K562 (cell line): ENCODE data around the gene ANKRD34A. TPM values are rescaled to one million over a fixed set of nuclear protein-coding genes. Genes with fewer than 3 reads are reported as not detected.

Source experiments
- CBX8 ChIP-seq: fragments of 200-600 bp; sonication (generic); IDR thresholded peaks from 2 replicates; pipeline ENCODE4 v1.6.1; 2012; ENCODE audit warnings: borderline replicate concordance, mixed run types, low read depth, mild to moderate bottlenecking, moderate library complexity, mixed read lengths, low read length, control low read depth, inconsistent platforms; ENCODE audit not compliant: poor library complexity, severe bottlenecking; ENCODE audit errors: extremely low read depth
- ELF4 ChIP-seq: fragments of 450-650 bp; formaldehyde crosslinking; IDR thresholded peaks from 2 replicates; pipeline ENCODE4 v1.4.0; 2022; ENCODE audit warnings: missing genetic modification characterization
- KHSRP ChIP-seq: fragments of 450-650 bp; IDR thresholded peaks from 2 replicates; pipeline ENCODE4 v1.6.1; 2017
- MECOM ChIP-seq: fragments of 250-450 bp; sonication (Bioruptor Pico); IDR thresholded peaks from 2 replicates; pipeline ENCODE4 v1.8.0; 2022; ENCODE audit warnings: inconsistent platforms
- MED1 ChIP-seq: sonication (generic); formaldehyde crosslinking; IDR thresholded peaks from 2 replicates; pipeline ENCODE4 v1.8.1; 2023; ENCODE audit warnings: missing genetic modification reagents, borderline replicate concordance
- POU5F1 ChIP-seq: fragments of 150-350 bp; IDR thresholded peaks from 2 replicates; pipeline ENCODE4 v1.6.1; 2014; ENCODE audit warnings: borderline replicate concordance, low read length, low read depth, mild to moderate bottlenecking; ENCODE audit not compliant: partially characterized antibody
- RNF2 ChIP-seq: sonication (generic); IDR thresholded peaks from 2 replicates; pipeline ENCODE4 v1.6.1; 2016
- SREBF2 ChIP-seq: sonication (generic); formaldehyde crosslinking; IDR thresholded peaks from 2 replicates; pipeline ENCODE4 v1.4.0; 2020; ENCODE audit warnings: mild to moderate bottlenecking, missing genetic modification reagents
- TCF3 ChIP-seq: sonication (generic); formaldehyde crosslinking; IDR thresholded peaks from 2 replicates; pipeline ENCODE4 v1.4.0; 2020; ENCODE audit warnings: mild to moderate bottlenecking, missing genetic modification reagents
- TCF7L2 ChIP-seq: fragments of 150-350 bp; IDR thresholded peaks from 2 replicates; pipeline ENCODE4 v1.6.1; 2016; ENCODE audit warnings: low read depth, mild to moderate bottlenecking, low read length, moderate library complexity
- YY1 ChIP-seq, 3 experiments: IDR thresholded peaks; 2 replicates each; pipeline ENCODE4 v1.6.1; 2011; ENCODE audit warnings: low read length in 2 of 3, mild to moderate bottlenecking in 2 of 3, moderate library complexity in 2 of 3, borderline replicate concordance in 1 of 3, control low read depth in 1 of 3, low read depth in 1 of 3; ENCODE audit not compliant: insufficient read depth in 3 of 3, insufficient replicate concordance in 2 of 3, control insufficient read depth in 1 of 3, insufficient read length in 1 of 3; ENCODE audit errors: extremely low read depth in 1 of 3
- ZFP36 ChIP-seq: fragments of 150-350 bp; IDR thresholded peaks from 2 replicates; pipeline ENCODE4 v1.6.1; 2018; ENCODE audit warnings: low read length, low read depth; ENCODE audit not compliant: partially characterized antibody
- ZNF143 ChIP-seq: sonication (generic); formaldehyde crosslinking; IDR thresholded peaks from 2 replicates; pipeline ENCODE4 v1.9.0; 2022; ENCODE audit warnings: mild to moderate bottlenecking, missing genetic modification reagents
- ZNF717 ChIP-seq: fragments of 250-450 bp; sonication (Bioruptor Pico); IDR thresholded peaks from 2 replicates; pipeline ENCODE4 v1.5.0; 2021
- ZNF77 ChIP-seq: fragments of 250-450 bp; sonication (Bioruptor Pico); IDR thresholded peaks from 2 replicates; pipeline ENCODE4 v1.5.0; 2020
- ZNF830 ChIP-seq: fragments of 250-450 bp; sonication (Bioruptor Pico); IDR thresholded peaks from 2 replicates; pipeline ENCODE4 v1.5.0; 2021; ENCODE audit warnings: mild to moderate bottlenecking
- polyA plus RNA-seq, 8 experiments: library from polyadenylated mRNA; depleted of rRNA in 4 of 8; stranded (reverse) in 5 of 8; unstranded in 3 of 8; fragments of >200 nt; fragmentation: Nextera tagmentation in 2 of 8; fragmentation: Illumina TruSeq in 1 of 8; extraction: Ambion mirVana in 2 of 8; extraction: Trizol in 1 of 8; gene quantifications; 2 replicates each; pipeline versions ENCODE4 v1.2.1 to v1.2.3, GENCODE V29; 2011 to 2014; ENCODE audit warnings: inconsistent platforms in 1 of 8, missing spikeins in 1 of 8
- total RNA-seq, 7 experiments: library from RNA; depleted of rRNA in 6 of 7; stranded (reverse); fragments of >200 nt in 6 of 7; fragmentation: Illumina TruSeq in 2 of 7; extraction: Trizol in 2 of 7; gene quantifications; 2 replicates each; pipeline versions ENCODE4 v1.2.1 to v1.2.3, GENCODE V29; 2011 to 2021; ENCODE audit warnings: low replicate concordance in 1 of 7
- TF ChIP-seq, protein P1 (sequence below): sonication (generic); formaldehyde crosslinking; IDR thresholded peaks from 2 replicates; pipeline ENCODE4 v1.8.1; 2023; ENCODE audit warnings: mild to moderate bottlenecking, missing genetic modification reagents
- TF ChIP-seq, protein P2 (sequence below): sonication (generic); formaldehyde crosslinking; IDR thresholded peaks from 2 replicates; pipeline ENCODE4 v1.5.0; 2020; ENCODE audit warnings: missing genetic modification reagents
- TF ChIP-seq, protein P3 (sequence below): fragments of 450-650 bp; IDR thresholded peaks from 2 replicates; pipeline ENCODE4 v1.6.1; 2016; ENCODE audit warnings: mild to moderate bottlenecking
- TF ChIP-seq, protein P4 (sequence below): fragments of 250-450 bp; sonication (Bioruptor Pico); IDR thresholded peaks from 2 replicates; pipeline ENCODE4 v1.8.0; 2021; ENCODE audit warnings: moderate library complexity, mild to moderate bottlenecking, inconsistent platforms

The ANKRD34A gene
- total and polyA plus RNA-seq, 9 of the 15 experiments (the other 6 are each of a cell fraction or from before 2014, with no cell fraction given), result 0.06 to 1.6 (median 0.43) TPM

DNA sequence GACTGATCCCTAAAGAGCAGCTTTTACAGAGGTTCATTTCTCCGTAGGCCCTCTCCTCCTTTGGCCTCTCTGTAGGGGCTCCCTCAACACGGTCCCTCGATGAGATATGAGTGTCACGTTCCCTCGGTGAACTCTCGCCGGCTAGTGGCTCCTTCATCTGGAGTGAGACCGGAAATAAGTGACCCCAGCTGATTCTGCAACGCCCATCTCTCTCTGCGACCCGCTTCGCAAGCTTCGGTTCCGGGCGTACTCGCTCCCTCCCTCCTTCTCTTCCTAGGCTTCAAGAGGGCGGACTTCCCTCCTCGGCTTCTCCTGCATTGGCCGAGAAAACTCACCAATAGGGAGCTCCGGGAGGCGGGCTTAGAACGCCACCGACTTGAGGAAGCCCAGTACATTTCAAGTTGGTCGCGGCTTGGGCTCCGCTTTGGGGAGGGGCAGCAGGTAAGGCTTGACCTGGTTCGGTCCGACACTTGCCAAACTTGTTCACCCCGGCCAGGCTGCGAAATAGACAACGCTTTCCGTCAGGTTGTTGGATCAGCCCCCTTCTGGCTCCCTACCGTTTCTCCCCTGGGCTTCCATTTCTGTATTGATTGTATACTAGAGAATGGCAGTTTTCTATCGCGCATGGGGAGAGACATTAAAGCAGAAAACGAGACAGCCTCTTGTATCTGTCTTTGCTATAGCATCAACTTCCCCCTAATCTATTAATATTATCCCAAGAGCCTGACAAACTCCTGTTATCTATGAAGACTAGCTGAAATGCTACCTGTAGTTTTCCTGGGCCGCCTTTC, at the start of gene ANKRD34A, which contains the start of gene POLR3GL (continued):
- TF ChIP-seq ZFP36, result no peak
- no peak for TF ChIP-seq ZNF717 (CRISPR knock-in tag)
- TF ChIP-seq, protein P1, sequence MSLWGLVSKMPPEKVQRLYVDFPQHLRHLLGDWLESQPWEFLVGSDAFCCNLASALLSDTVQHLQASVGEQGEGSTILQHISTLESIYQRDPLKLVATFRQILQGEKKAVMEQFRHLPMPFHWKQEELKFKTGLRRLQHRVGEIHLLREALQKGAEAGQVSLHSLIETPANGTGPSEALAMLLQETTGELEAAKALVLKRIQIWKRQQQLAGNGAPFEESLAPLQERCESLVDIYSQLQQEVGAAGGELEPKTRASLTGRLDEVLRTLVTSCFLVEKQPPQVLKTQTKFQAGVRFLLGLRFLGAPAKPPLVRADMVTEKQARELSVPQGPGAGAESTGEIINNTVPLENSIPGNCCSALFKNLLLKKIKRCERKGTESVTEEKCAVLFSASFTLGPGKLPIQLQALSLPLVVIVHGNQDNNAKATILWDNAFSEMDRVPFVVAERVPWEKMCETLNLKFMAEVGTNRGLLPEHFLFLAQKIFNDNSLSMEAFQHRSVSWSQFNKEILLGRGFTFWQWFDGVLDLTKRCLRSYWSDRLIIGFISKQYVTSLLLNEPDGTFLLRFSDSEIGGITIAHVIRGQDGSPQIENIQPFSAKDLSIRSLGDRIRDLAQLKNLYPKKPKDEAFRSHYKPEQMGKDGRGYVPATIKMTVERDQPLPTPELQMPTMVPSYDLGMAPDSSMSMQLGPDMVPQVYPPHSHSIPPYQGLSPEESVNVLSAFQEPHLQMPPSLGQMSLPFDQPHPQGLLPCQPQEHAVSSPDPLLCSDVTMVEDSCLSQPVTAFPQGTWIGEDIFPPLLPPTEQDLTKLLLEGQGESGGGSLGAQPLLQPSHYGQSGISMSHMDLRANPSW (CRISPR knock-in tag), result no peak
- TF ChIP-seq RNF2, result peak; percentile 31; the same call in 1 of the 2 replicates
- TF ChIP-seq ZNF830, result no peak
- TF ChIP-seq TCF3 (CRISPR knock-in tag), result peak; percentile 7; the same call in 1 of the 2 replicates
- TF ChIP-seq ZNF77 (CRISPR knock-in tag), result no peak
- TF ChIP-seq, protein P2, sequence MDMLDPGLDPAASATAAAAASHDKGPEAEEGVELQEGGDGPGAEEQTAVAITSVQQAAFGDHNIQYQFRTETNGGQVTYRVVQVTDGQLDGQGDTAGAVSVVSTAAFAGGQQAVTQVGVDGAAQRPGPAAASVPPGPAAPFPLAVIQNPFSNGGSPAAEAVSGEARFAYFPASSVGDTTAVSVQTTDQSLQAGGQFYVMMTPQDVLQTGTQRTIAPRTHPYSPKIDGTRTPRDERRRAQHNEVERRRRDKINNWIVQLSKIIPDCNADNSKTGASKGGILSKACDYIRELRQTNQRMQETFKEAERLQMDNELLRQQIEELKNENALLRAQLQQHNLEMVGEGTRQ (CRISPR knock-in tag), result no peak
- TF ChIP-seq, protein P3, sequence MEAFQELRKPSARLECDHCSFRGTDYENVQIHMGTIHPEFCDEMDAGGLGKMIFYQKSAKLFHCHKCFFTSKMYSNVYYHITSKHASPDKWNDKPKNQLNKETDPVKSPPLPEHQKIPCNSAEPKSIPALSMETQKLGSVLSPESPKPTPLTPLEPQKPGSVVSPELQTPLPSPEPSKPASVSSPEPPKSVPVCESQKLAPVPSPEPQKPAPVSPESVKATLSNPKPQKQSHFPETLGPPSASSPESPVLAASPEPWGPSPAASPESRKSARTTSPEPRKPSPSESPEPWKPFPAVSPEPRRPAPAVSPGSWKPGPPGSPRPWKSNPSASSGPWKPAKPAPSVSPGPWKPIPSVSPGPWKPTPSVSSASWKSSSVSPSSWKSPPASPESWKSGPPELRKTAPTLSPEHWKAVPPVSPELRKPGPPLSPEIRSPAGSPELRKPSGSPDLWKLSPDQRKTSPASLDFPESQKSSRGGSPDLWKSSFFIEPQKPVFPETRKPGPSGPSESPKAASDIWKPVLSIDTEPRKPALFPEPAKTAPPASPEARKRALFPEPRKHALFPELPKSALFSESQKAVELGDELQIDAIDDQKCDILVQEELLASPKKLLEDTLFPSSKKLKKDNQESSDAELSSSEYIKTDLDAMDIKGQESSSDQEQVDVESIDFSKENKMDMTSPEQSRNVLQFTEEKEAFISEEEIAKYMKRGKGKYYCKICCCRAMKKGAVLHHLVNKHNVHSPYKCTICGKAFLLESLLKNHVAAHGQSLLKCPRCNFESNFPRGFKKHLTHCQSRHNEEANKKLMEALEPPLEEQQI, result no peak
- no peak for TF ChIP-seq KHSRP
- no peak for TF ChIP-seq TCF7L2
- TF ChIP-seq ZNF143, result no peak
- TF ChIP-seq CBX8, result no peak
- TF ChIP-seq, protein P4, sequence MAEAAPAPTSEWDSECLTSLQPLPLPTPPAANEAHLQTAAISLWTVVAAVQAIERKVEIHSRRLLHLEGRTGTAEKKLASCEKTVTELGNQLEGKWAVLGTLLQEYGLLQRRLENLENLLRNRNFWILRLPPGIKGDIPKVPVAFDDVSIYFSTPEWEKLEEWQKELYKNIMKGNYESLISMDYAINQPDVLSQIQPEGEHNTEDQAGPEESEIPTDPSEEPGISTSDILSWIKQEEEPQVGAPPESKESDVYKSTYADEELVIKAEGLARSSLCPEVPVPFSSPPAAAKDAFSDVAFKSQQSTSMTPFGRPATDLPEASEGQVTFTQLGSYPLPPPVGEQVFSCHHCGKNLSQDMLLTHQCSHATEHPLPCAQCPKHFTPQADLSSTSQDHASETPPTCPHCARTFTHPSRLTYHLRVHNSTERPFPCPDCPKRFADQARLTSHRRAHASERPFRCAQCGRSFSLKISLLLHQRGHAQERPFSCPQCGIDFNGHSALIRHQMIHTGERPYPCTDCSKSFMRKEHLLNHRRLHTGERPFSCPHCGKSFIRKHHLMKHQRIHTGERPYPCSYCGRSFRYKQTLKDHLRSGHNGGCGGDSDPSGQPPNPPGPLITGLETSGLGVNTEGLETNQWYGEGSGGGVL (CRISPR knock-in tag), result no peak
- TF ChIP-seq SREBF2 (CRISPR knock-in tag), result no peak
- no peak for TF ChIP-seq POU5F1
- TF ChIP-seq MED1 (CRISPR knock-in tag), result no peak
- peak in 2 of 3 experiments; percentile 73 to 82 for TF ChIP-seq YY1 (IDR thresholded peaks at IDR 0.05; ENCODE audit: borderline replicate concordance in 1 of 3, control insufficient read depth in 1 of 3, extremely low read depth in 1 of 3, insufficient read depth in 3 of 3, insufficient read length in 1 of 3, insufficient replicate concordance in 2 of 3, low read depth in 1 of 3, low read length in 2 of 3)
- TF ChIP-seq MECOM, result no peak
- TF ChIP-seq ELF4 (CRISPR knock-in tag), result no peak
